C4-2B (cell line): Measurements from ENCODE around the gene PITPNC1.

Source experiments
- ZFX ChIP-seq: fragments of 450-650 bp; IDR thresholded peaks from 2 replicates; pipeline ENCODE4 v1.6.1; 2017
- TF ChIP-seq, protein P1 (sequence below): fragments of 450-650 bp; conservative IDR thresholded peaks from 2 replicates; pipeline ENCODE4 v1.5.1; 2017; ENCODE audit warnings: mild to moderate bottlenecking

DNA sequence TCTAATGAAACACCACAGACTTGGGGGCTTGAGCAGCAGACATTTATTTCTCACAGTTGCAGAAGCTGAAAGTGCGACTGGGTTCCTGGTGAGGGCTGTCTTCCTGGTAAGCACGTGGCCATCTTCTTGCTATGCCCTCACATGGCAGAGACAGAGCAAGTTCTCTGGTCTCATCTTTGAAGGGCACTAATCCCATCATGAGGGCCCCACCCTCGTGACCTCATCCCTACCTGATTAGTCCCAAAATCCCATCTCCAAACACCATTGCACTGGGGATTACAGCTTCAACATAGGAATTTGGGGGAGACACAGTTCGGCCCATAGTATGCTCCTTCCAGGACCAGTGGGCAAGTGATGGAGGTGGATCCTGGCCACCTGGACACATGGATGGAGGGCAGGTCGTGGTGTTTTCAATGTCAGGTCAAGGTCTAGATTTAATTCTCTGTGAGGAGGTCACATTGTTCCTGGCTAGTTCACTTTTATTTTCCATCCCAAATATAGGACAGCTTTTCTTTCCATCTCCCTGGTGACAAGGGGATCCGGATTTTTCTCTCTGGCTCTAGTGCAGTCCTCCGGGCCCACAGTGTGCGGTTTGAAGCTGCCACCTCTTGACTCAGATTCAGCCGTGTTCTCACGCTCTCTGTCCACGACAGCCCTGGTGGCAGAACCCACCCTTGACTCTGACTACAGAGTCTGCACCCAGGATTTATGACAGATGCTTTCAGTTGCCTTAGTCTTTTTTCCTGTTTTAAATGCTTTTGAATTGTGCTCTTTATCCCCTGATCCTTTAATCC, 180.2 kb downstream of the PITPNC1 start:
- TF ChIP-seq, protein P1, sequence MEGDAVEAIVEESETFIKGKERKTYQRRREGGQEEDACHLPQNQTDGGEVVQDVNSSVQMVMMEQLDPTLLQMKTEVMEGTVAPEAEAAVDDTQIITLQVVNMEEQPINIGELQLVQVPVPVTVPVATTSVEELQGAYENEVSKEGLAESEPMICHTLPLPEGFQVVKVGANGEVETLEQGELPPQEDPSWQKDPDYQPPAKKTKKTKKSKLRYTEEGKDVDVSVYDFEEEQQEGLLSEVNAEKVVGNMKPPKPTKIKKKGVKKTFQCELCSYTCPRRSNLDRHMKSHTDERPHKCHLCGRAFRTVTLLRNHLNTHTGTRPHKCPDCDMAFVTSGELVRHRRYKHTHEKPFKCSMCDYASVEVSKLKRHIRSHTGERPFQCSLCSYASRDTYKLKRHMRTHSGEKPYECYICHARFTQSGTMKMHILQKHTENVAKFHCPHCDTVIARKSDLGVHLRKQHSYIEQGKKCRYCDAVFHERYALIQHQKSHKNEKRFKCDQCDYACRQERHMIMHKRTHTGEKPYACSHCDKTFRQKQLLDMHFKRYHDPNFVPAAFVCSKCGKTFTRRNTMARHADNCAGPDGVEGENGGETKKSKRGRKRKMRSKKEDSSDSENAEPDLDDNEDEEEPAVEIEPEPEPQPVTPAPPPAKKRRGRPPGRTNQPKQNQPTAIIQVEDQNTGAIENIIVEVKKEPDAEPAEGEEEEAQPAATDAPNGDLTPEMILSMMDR, result no peak
- no peak for TF ChIP-seq ZFX
